MM.1S (cell line): ENCODE data around the gene NDUFB8.

ENCODE experiments used
- DNase-seq: peaks from one replicate; pipeline ENCODE4 v3.0.0-alpha.2; 2015
- H2AFZ ChIP-seq: fragments of 300-600 bp; sonication (generic); 2 replicates; pipeline ENCODE4 v1.6.0; 2016; ENCODE audit warnings: antibody characterized with exemption, low read length
- H3F3A ChIP-seq: fragments of 300-600 bp; sonication (generic); 2 replicates; pipeline ENCODE4 v1.6.1; 2016; ENCODE audit warnings: mild to moderate bottlenecking, antibody characterized with exemption, low read length, moderate library complexity, mixed read lengths; ENCODE audit not compliant: insufficient read depth
- H3K27ac ChIP-seq: fragments of 300-600 bp; sonication (generic); 2 replicates; pipeline ENCODE4 v1.5.1; 2016; ENCODE audit warnings: mild to moderate bottlenecking, low read length
- H3K27me3 ChIP-seq: fragments of 300-600 bp; sonication (generic); replicated peaks from 2 replicates; pipeline ENCODE4 v1.6.0; 2016; ENCODE audit warnings: low read length; ENCODE audit not compliant: insufficient read depth
- H3K36me3 ChIP-seq: fragments of 300-600 bp; sonication (generic); replicated peaks from 2 replicates; pipeline ENCODE4 v1.6.1; 2016; ENCODE audit warnings: mild to moderate bottlenecking, low read length, mixed read lengths; ENCODE audit not compliant: insufficient read depth
- H3K4me1 ChIP-seq: fragments of 300-600 bp; sonication (generic); 2 replicates; pipeline ENCODE4 v1.6.1; 2016; ENCODE audit warnings: low read length, mixed read lengths
- H3K4me2 ChIP-seq: fragments of 300-600 bp; sonication (generic); 2 replicates; pipeline ENCODE4 v1.6.0; 2016; ENCODE audit warnings: low read depth, low read length
- H3K4me3 ChIP-seq: fragments of 300-600 bp; sonication (generic); 2 replicates; pipeline ENCODE4 v1.5.1; 2016; ENCODE audit warnings: low read length, mixed read lengths
- H3K79me2 ChIP-seq: fragments of 300-600 bp; sonication (generic); 2 replicates; pipeline ENCODE4 v1.6.1; 2016; ENCODE audit warnings: mixed run types, low read length, mixed read lengths
- H3K9ac ChIP-seq: fragments of 300-600 bp; sonication (generic); 2 replicates; pipeline ENCODE4 v1.6.1; 2016; ENCODE audit warnings: low read length, mixed read lengths
- H3K9me2 ChIP-seq: fragments of 300-600 bp; sonication (generic); replicated peaks from 2 replicates; pipeline ENCODE4 v1.6.1; 2016; ENCODE audit warnings: mild to moderate bottlenecking, low read length, mixed read lengths; ENCODE audit not compliant: insufficient read depth
- H3K9me3 ChIP-seq: fragments of 300-600 bp; sonication (generic); replicated peaks from 2 replicates; pipeline ENCODE4 v1.6.1; 2016; ENCODE audit warnings: mild to moderate bottlenecking, low read length, mixed read lengths; ENCODE audit not compliant: insufficient read depth
- H4K20me1 ChIP-seq: fragments of 300-600 bp; sonication (generic); 2 replicates; pipeline ENCODE4 v1.6.1; 2016; ENCODE audit warnings: mild to moderate bottlenecking, low read length, moderate library complexity, mixed read lengths; ENCODE audit not compliant: insufficient read depth
- EZH2 ChIP-seq: fragments of 300-600 bp; sonication (generic); optimal IDR thresholded peaks from 2 replicates; pipeline ENCODE3; 2017; ENCODE audit warnings: low read depth, mild to moderate bottlenecking, antibody characterized with exemption, low read length, mixed read lengths
- EZH2phosphoT487 ChIP-seq: fragments of 300-600 bp; sonication (generic); IDR thresholded peaks from 2 replicates; pipeline ENCODE4 v1.6.1; 2018; ENCODE audit warnings: antibody characterized with exemption, low read length
- TF ChIP-seq, protein P1 (sequence below): fragments of 300-600 bp; sonication (generic); IDR thresholded peaks from 2 replicates; pipeline ENCODE4 v1.5.1; 2016; ENCODE audit warnings: antibody characterized with exemption, low read length, mixed read lengths

The NDUFB8 gene

DNA sequence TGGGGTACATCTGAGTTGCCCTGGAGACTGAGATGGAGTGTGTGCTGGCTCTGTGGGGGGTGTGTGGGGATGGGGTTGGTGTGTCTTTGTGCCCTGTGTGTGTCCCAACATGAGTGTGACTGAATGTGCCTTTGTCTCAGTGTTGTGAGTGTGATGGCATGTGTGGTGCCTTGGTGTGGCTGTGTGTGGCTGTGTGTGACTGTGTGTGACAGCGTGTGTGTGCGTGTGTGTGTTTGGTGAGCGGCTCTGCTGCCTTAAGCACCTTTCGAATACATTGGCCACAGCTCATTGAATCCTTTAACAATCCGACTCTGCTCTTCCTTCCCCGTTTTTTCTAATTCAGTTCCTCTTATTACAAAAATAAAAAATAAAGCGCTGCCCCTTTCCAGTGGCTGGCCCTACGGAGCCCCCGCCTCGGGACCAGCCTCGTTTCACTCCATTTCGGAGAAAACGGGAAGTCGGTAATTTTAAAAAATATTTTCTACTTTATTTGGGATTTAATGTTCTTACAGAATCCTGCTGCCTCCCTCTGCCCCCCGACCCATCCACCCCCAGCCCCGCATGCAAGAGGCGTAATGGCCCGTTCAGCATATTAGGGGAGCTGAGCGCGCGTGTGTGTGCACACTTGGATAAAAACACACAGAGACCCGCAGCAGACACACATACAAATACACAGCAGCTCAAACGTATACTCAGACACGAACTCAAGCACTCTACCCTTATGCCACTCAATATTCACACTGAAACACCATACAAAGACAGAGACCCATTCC, 41.6 kb upstream of the NDUFB8 start:
- Histone ChIP-seq H3F3A (no peaks in the 10 kb centered on the region), H4K20me1 (no peaks in the 10 kb centered on the region), H3K9me2 (no peaks in the 10 kb centered on the region), H3K36me3 (no peaks in the 10 kb centered on the region), H3K27me3 (peaks cover 45% of the 10 kb centered on the region), H2AFZ (no peak overlapping the region), H3K4me1 (no peaks in the 10 kb centered on the region), H3K4me3 (no peak overlapping the region), H3K9ac (no peak overlapping the region), H3K4me2 (no peak overlapping the region), H3K79me2 (no peaks in the 10 kb centered on the region), H3K27ac (no peak overlapping the region), H3K9me3 (no peaks in the 10 kb centered on the region)
- no peak for DNase-seq
- TF ChIP-seq EZH2phosphoT487, result no peak
- TF ChIP-seq EZH2, result no peak
- TF ChIP-seq, protein P1, sequence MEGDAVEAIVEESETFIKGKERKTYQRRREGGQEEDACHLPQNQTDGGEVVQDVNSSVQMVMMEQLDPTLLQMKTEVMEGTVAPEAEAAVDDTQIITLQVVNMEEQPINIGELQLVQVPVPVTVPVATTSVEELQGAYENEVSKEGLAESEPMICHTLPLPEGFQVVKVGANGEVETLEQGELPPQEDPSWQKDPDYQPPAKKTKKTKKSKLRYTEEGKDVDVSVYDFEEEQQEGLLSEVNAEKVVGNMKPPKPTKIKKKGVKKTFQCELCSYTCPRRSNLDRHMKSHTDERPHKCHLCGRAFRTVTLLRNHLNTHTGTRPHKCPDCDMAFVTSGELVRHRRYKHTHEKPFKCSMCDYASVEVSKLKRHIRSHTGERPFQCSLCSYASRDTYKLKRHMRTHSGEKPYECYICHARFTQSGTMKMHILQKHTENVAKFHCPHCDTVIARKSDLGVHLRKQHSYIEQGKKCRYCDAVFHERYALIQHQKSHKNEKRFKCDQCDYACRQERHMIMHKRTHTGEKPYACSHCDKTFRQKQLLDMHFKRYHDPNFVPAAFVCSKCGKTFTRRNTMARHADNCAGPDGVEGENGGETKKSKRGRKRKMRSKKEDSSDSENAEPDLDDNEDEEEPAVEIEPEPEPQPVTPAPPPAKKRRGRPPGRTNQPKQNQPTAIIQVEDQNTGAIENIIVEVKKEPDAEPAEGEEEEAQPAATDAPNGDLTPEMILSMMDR, result no peak

DNA sequence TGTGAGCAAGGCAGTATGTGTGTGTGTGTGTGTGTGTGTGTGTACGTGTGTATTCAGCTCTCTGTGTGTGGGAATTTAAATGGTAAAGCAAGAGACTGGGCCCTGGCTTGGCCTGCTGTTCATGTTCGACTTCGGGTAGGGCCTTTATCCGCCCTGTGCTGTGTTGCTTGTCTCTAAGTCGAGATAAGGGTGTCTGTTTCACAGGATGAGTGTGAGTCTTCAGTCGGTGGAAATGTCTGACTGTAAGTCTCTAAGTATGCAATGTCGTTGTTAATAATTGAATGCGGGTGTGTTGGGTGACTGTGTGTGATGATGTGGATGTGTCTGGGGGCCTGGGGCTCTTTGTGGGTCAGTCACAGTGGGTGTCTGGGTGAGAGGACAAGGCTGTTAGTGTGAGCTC, 40.8 kb upstream of the NDUFB8 start:
- Histone ChIP-seq H2AFZ (no peak overlapping the region), H3K9me3 (no peaks in the 10 kb centered on the region), H3K4me2 (no peak overlapping the region), H3K36me3 (no peaks in the 10 kb centered on the region), H3K27me3 (peaks cover 38% of the 10 kb centered on the region), H4K20me1 (no peaks in the 10 kb centered on the region), H3K9ac (no peak overlapping the region), H3K9me2 (no peaks in the 10 kb centered on the region), H3K4me1 (no peaks in the 10 kb centered on the region), H3K27ac (no peak overlapping the region), H3K4me3 (no peak overlapping the region), H3K79me2 (no peaks in the 10 kb centered on the region), H3F3A (no peaks in the 10 kb centered on the region)
- no peak for DNase-seq
- TF ChIP-seq, protein P1, result no peak
- TF ChIP-seq EZH2phosphoT487 (no peak), EZH2 (no peak)

DNA sequence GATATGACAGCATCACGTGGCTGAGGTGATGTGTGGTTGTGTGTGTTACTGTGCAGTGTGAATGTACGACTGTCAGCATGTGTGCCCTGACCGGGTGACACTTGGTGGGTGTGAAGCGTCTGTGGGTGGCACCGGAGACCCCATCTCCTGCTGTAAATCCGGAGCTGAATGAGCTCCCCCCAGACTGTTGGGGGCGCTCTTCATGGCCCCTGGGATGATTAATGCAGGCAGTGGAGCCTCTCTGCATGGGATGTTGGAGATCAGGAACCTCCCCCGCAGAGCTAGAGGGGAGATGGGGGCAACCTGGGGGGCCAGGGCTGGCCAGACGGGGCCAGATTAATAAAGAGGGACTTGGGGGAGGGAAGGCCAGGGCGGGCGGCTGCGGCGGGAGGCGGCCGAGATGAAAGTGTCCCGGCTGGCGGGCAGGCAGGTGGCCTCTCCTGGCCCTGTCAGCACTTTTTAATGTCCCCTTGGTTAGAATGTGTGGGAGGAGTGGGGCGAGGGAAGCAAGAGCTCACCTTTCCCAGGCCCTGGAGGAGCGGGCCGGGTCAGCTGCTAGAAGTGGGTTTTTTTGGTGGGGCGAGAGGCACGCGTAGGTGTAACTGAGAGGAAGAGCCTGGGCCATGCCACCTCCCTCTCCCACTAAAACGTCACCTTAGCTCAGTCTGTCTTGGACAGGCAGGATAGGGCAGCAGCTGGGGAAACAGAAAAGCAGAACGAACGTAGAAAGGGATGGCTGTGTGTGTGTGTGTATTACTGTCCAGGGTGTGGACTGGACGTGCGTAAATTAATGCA, 40.2 kb upstream of the NDUFB8 start:
- Histone ChIP-seq H3K27me3 (peaks cover 36% of the 10 kb centered on the region), H3K9me3 (no peaks in the 10 kb centered on the region), H3K4me2 (no peak overlapping the region), H3K36me3 (no peaks in the 10 kb centered on the region), H3K4me3 (no peak overlapping the region; the same call in 1 of the 2 replicates), H2AFZ (no peak overlapping the region), H3K9ac (no peak overlapping the region), H3K4me1 (no peaks in the 10 kb centered on the region), H3K27ac (no peak overlapping the region), H3K9me2 (no peaks in the 10 kb centered on the region), H4K20me1 (no peaks in the 10 kb centered on the region), H3K79me2 (no peaks in the 10 kb centered on the region), H3F3A (no peaks in the 10 kb centered on the region)
- DNase-seq, result no peak
- TF ChIP-seq EZH2phosphoT487 (no peak), EZH2 (no peak)
- TF ChIP-seq, protein P1, result no peak
